ENCODE measurements around the gene CASKIN1.
A peak's percentile ranks its signal among the peaks of the same experiment; 100 is the strongest.

The CASKIN1 gene

GRCh38 chr16:2232094-2232990 is 35.9 kb upstream of the CASKIN1 start:
- DNase-seq: no peak

GRCh38 chr16:2231016-2231931 is 34.9 kb upstream of the CASKIN1 start:
- DNase-seq: peak; percentile 51

- no peak for DNase-seq
Measured at GRCh38 chr16:2230376-2230775, 34.0 kb upstream of the CASKIN1 start.

GRCh38 chr16:2229632-2230250 is 33.3 kb upstream of the CASKIN1 start:
- no peak for DNase-seq

- no peak for DNase-seq
Measured at GRCh38 chr16:2229091-2229490, 32.7 kb upstream of the CASKIN1 start.

GRCh38 chr16:2228161-2228824 is 31.9 kb upstream of the CASKIN1 start:
- DNase-seq: no peak

GRCh38 chr16:2226918-2227317 is 30.5 kb upstream of the CASKIN1 start:
- no peak for DNase-seq

- DNase-seq: no peak
Measured at GRCh38 chr16:2226245-2226793, 29.9 kb upstream of the CASKIN1 start.

GRCh38 chr16:2223942-2224486 is 27.6 kb upstream of the CASKIN1 start:
- DNase-seq: peak; percentile 34

GRCh38 chr16:2223221-2223941 is 27.0 kb upstream of the CASKIN1 start, which contains the start of gene E4F1:
Gene E4F1, plus strand, starts transcription at chr16:2223591. Its CDS starts 23 bp downstream, at chr16:2223614.
- DNase-seq: peak; percentile 97

- no peak for DNase-seq
Measured at GRCh38 chr16:2216330-2216729, 19.9 kb upstream of the CASKIN1 start.

- DNase-seq: no peak
Measured at GRCh38 chr16:2214719-2214968, 18.2 kb upstream of the CASKIN1 start, which contains the start of gene PGP. Gene PGP, minus strand, starts transcription at chr16:2214840. Its CDS starts 63 bp downstream, at chr16:2214777.

GRCh38 chr16:2213817-2214718 is 17.7 kb upstream of the CASKIN1 start:
- no peak for DNase-seq

- DNase-seq: no peak
Measured at GRCh38 chr16:2212362-2213324, 16.2 kb upstream of the CASKIN1 start.

GRCh38 chr16:2211923-2212347 is 15.5 kb upstream of the CASKIN1 start:
- no peak for DNase-seq

GRCh38 chr16:2210386-2211365 is 14.3 kb upstream of the CASKIN1 start, which contains the start of gene BRICD5:
Gene BRICD5, minus strand, starts transcription at chr16:2210863. Its CDS starts 30 bp downstream, at chr16:2210833.
- no peak for DNase-seq

- no peak for DNase-seq
Measured at GRCh38 chr16:2210009-2210332, 13.6 kb upstream of the CASKIN1 start.
